GM12878 (cell line): ENCODE data around the gene RRAS. TPM values are rescaled to one million over a fixed set of nuclear protein-coding genes. Genes with fewer than 3 reads are reported as not detected.

Experiments
- E2F4 ChIP-seq: IDR thresholded peaks from 2 replicates; pipeline ENCODE4 v1.6.1; 2012; ENCODE audit warnings: low read depth, low read length, improper control_type of control experiment
- HDAC6 ChIP-seq: fragments of 200-600 bp; sonication (generic); IDR thresholded peaks from one replicate; pipeline ENCODE4 v1.8.0; 2017; ENCODE audit warnings: antibody characterized with exemption; ENCODE audit not compliant: unreplicated experiment
- IRF4 ChIP-seq: IDR thresholded peaks from 2 replicates; pipeline ENCODE4 v1.6.1; 2011; ENCODE audit warnings: low read depth, low read length
- MYC ChIP-seq: IDR thresholded peaks from 2 replicates; pipeline ENCODE4 v1.6.1; 2011; ENCODE audit warnings: mild to moderate bottlenecking, low read length, moderate library complexity, inconsistent platforms; ENCODE audit not compliant: insufficient read depth, insufficient replicate concordance, insufficient read length, severe bottlenecking
- REST ChIP-seq: IDR thresholded peaks from 2 replicates; pipeline ENCODE4 v1.6.1; 2012; ENCODE audit warnings: mild to moderate bottlenecking, low read depth, low read length
- TARDBP ChIP-seq: IDR thresholded peaks from 2 replicates; pipeline ENCODE4 v1.6.1; 2016; ENCODE audit warnings: borderline replicate concordance
- ZNF217 ChIP-seq: fragments of 450-650 bp; IDR thresholded peaks from 2 replicates; pipeline ENCODE4 v1.6.1; 2017; ENCODE audit warnings: antibody characterized with exemption, mild to moderate bottlenecking
- polyA plus RNA-seq, 11 experiments: library from polyadenylated mRNA; depleted of rRNA in 4 of 11; unstranded in 6 of 11; stranded (reverse) in 5 of 11; fragments of >200 nt; fragmentation: Nextera tagmentation in 4 of 11; fragmentation: Illumina TruSeq in 1 of 11; extraction: Ambion mirVana in 4 of 11; extraction: Trizol in 1 of 11; gene quantifications; 1 replicate in 1 of 11; 2 replicates in 10 of 11; pipeline versions ENCODE4 v1.2.1 to v1.2.3, GENCODE V29; 2011 to 2016; ENCODE audit warnings: inconsistent platforms in 2 of 11, missing spikeins in 2 of 11, low read depth in 1 of 11
- total RNA-seq, 4 experiments: library from RNA; depleted of rRNA in 3 of 4; stranded (reverse); fragments of >200 nt in 3 of 4; fragmentation: Illumina TruSeq in 1 of 4; extraction: Trizol in 1 of 4; gene quantifications; 2 replicates each; pipeline versions ENCODE4 v1.2.1 to v1.2.3, GENCODE V29; 2013 to 2021
- TF ChIP-seq, protein P1 (sequence below): fragments of 150-350 bp; IDR thresholded peaks from 2 replicates; pipeline ENCODE4 v1.6.1; 2014; ENCODE audit warnings: mild to moderate bottlenecking, low read depth, low read length
- TF ChIP-seq, protein P2 (sequence below): IDR thresholded peaks from 2 replicates; pipeline ENCODE4 v1.6.1; 2012; ENCODE audit warnings: low read depth, low read length, improper control_type of control experiment
- TF ChIP-seq, protein P3 (sequence below): fragments of 450-650 bp; IDR thresholded peaks from 2 replicates; pipeline ENCODE4 v1.6.1; 2017; ENCODE audit warnings: mild to moderate bottlenecking, moderate library complexity

RRAS gene
- total and polyA plus RNA-seq, 10 of the 15 experiments (the other 5 are each of a cell fraction or from before 2014, with no cell fraction given), result 0.24 to 5.8 (median 1.8) TPM

GRCh38 chr19:49615861-49616260, 24.1 kb downstream of the RRAS start (continued):
- TF ChIP-seq, protein P1, sequence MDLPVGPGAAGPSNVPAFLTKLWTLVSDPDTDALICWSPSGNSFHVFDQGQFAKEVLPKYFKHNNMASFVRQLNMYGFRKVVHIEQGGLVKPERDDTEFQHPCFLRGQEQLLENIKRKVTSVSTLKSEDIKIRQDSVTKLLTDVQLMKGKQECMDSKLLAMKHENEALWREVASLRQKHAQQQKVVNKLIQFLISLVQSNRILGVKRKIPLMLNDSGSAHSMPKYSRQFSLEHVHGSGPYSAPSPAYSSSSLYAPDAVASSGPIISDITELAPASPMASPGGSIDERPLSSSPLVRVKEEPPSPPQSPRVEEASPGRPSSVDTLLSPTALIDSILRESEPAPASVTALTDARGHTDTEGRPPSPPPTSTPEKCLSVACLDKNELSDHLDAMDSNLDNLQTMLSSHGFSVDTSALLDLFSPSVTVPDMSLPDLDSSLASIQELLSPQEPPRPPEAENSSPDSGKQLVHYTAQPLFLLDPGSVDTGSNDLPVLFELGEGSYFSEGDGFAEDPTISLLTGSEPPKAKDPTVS, result no peak
- no peak for TF ChIP-seq TARDBP
- TF ChIP-seq, protein P2, sequence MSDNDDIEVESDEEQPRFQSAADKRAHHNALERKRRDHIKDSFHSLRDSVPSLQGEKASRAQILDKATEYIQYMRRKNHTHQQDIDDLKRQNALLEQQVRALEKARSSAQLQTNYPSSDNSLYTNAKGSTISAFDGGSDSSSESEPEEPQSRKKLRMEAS, result no peak
- TF ChIP-seq ZNF217, result no peak
- TF ChIP-seq E2F4, result no peak
- no peak for TF ChIP-seq MYC
- TF ChIP-seq HDAC6, result no peak
- TF ChIP-seq REST, result no peak
- no peak for TF ChIP-seq IRF4
- TF ChIP-seq, protein P3, sequence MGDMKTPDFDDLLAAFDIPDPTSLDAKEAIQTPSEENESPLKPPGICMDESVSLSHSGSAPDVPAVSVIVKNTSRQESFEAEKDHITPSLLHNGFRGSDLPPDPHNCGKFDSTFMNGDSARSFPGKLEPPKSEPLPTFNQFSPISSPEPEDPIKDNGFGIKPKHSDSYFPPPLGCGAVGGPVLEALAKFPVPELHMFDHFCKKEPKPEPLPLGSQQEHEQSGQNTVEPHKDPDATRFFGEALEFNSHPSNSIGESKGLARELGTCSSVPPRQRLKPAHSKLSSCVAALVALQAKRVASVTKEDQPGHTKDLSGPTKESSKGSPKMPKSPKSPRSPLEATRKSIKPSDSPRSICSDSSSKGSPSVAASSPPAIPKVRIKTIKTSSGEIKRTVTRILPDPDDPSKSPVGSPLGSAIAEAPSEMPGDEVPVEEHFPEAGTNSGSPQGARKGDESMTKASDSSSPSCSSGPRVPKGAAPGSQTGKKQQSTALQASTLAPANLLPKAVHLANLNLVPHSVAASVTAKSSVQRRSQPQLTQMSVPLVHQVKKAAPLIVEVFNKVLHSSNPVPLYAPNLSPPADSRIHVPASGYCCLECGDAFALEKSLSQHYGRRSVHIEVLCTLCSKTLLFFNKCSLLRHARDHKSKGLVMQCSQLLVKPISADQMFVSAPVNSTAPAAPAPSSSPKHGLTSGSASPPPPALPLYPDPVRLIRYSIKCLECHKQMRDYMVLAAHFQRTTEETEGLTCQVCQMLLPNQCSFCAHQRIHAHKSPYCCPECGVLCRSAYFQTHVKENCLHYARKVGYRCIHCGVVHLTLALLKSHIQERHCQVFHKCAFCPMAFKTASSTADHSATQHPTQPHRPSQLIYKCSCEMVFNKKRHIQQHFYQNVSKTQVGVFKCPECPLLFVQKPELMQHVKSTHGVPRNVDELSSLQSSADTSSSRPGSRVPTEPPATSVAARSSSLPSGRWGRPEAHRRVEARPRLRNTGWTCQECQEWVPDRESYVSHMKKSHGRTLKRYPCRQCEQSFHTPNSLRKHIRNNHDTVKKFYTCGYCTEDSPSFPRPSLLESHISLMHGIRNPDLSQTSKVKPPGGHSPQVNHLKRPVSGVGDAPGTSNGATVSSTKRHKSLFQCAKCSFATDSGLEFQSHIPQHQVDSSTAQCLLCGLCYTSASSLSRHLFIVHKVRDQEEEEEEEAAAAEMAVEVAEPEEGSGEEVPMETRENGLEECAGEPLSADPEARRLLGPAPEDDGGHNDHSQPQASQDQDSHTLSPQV, result no peak
